Keratinocyte (primary cell): Measurements from ENCODE around the gene KCNQ4. TPM values are rescaled to one million over a fixed set of nuclear protein-coding genes. Genes with fewer than 3 reads are reported as not detected.

ENCODE experiments used
- DNase-seq: peaks from one replicate; pipeline ENCODE4 v3.0.0-alpha.2; 2011; ENCODE audit warnings: low read depth, missing footprints, low spot score
- FAIRE-seq: peaks from 2 replicates; lab custom pipeline; 2011; peaks lifted over from hg19 to GRCh38; lab: Jason Lieb, UNC
- H2AFZ ChIP-seq: 2 replicates; pipeline ENCODE4 v1.6.0; 2012; ENCODE audit warnings: low read length, control low read depth, inconsistent platforms; ENCODE audit not compliant: control insufficient read depth
- H3K27ac ChIP-seq: 2 replicates; pipeline ENCODE4 v1.5.1; 2011; ENCODE audit warnings: low read length; ENCODE audit not compliant: control insufficient read depth, insufficient read depth
- H3K27me3 ChIP-seq: 3 replicates; pipeline ENCODE4 v1.6.0; 2011; ENCODE audit warnings: low read length; ENCODE audit not compliant: control insufficient read depth, insufficient read depth; ENCODE audit errors: extremely low read depth
- H3K36me3 ChIP-seq, 2 experiments: 2 replicates in 1 of 2; 3 replicates in 1 of 2; pipeline ENCODE4 v1.5.1; 2011; ENCODE audit warnings: low read length in 2 of 2, mild to moderate bottlenecking in 1 of 2; ENCODE audit not compliant: control insufficient read depth in 2 of 2, insufficient read depth in 2 of 2; ENCODE audit errors: extremely low read depth in 1 of 2
- H3K4me1 ChIP-seq: 3 replicates; pipeline ENCODE4 v1.5.1; 2011; ENCODE audit warnings: low read length; ENCODE audit not compliant: control insufficient read depth, insufficient read depth; ENCODE audit errors: extremely low read depth
- H3K4me2 ChIP-seq: 3 replicates; pipeline ENCODE4 v1.6.0; 2011; ENCODE audit warnings: low read depth, low read length; ENCODE audit not compliant: control insufficient read depth, insufficient read depth; ENCODE audit errors: extremely low read depth
- H3K4me3 ChIP-seq, 3 experiments: fragments of 200-600 bp in 1 of 3; sonication (generic) in 1 of 3; 2 replicates in 2 of 3; 3 replicates in 1 of 3; pipeline ENCODE4 v1.5.1; 2011 to 2016; ENCODE audit warnings: low read length in 3 of 3, mild to moderate bottlenecking in 3 of 3, control low read depth in 2 of 3, inconsistent platforms in 1 of 3, low read depth in 1 of 3, mixed read lengths in 1 of 3, mixed run types in 1 of 3, moderate library complexity in 1 of 3; ENCODE audit not compliant: control insufficient read depth in 2 of 3, insufficient read depth in 2 of 3; ENCODE audit errors: extremely low read depth in 1 of 3
- H3K79me2 ChIP-seq: 2 replicates; pipeline ENCODE4 v1.6.0; 2012; ENCODE audit warnings: low read length; ENCODE audit not compliant: control insufficient read depth, insufficient read depth
- H3K9ac ChIP-seq: 3 replicates; pipeline ENCODE4 v1.6.0; 2011; ENCODE audit warnings: low read length; ENCODE audit not compliant: control insufficient read depth, insufficient read depth; ENCODE audit errors: extremely low read depth
- H3K9me1 ChIP-seq: 3 replicates; pipeline ENCODE4 v1.6.0; 2011; ENCODE audit warnings: low read length; ENCODE audit not compliant: control insufficient read depth, insufficient read depth; ENCODE audit errors: extremely low read depth
- H3K9me3 ChIP-seq: 2 replicates; pipeline ENCODE4 v1.5.1; 2012; ENCODE audit warnings: low read depth, low read length; ENCODE audit not compliant: control insufficient read depth
- H4K20me1 ChIP-seq: 3 replicates; pipeline ENCODE4 v1.6.0; 2011; ENCODE audit warnings: low read length; ENCODE audit not compliant: control insufficient read depth, insufficient read depth; ENCODE audit errors: extremely low read depth
- CTCF ChIP-seq, 3 experiments: IDR thresholded peaks in 1 of 3; conservative IDR thresholded peaks in 1 of 3; optimal IDR thresholded peaks in 1 of 3; 2 replicates in 2 of 3; 3 replicates in 1 of 3; pipeline versions ENCODE3 to v1.5.1; 2011; ENCODE audit warnings: low read length in 3 of 3, mild to moderate bottlenecking in 3 of 3, moderate library complexity in 2 of 3, control low read depth in 1 of 3, inconsistent platforms in 1 of 3; ENCODE audit not compliant: insufficient read depth in 2 of 3; ENCODE audit errors: extremely low read depth in 1 of 3
- EZH2 ChIP-seq: IDR thresholded peaks from one replicate; pipeline ENCODE4 v1.6.1; 2012; ENCODE audit warnings: inconsistent platforms, mild to moderate bottlenecking, low read length, moderate library complexity
- dilution Hi-C: fragments of 300-500 bp; cut with MboI; formaldehyde crosslinking; loops from one replicate; pipeline ENCODE4 v1.7.0; 2020; ENCODE audit warnings: low sequenced_read_pairs; ENCODE audit not compliant: extremely low pct_ligation_motif_present
- polyA plus RNA-seq, 5 experiments: library from polyadenylated mRNA; depleted of rRNA in 3 of 5; stranded (reverse) in 3 of 5; stranded (forward) in 1 of 5; unstranded in 1 of 5; fragments of >200 nt; gene quantifications; 1 replicate in 1 of 5; 2 replicates in 3 of 5; 3 replicates in 1 of 5; pipeline versions ENCODE4 v1.2.1 to v1.2.3, GENCODE V29; 2011 to 2012; ENCODE audit warnings: missing spikeins in 2 of 5, low read depth in 1 of 5, low replicate concordance in 1 of 5

KCNQ4 gene
- polyA plus RNA-seq, 1 donor (not counting 4 experiments of a cell fraction or from before 2014, with no cell fraction given) = not detected

GRCh38 chr1:40847023-40847745 lies 63.6 kb downstream of the KCNQ4 start:
- no peak overlapping the region for H3K4me2 ChIP-seq
- TF ChIP-seq CTCF (optimal IDR thresholded peaks at IDR 0.05 in 1 of 3, IDR thresholded peaks at IDR 0.05 in 1 of 3, conservative IDR thresholded peaks at IDR 0.05 in 1 of 3; ENCODE audit: extremely low read depth in 1 of 3, insufficient read depth in 2 of 3, low read length in 3 of 3) = no peak
- no peak for TF ChIP-seq EZH2
- H3K27me3 ChIP-seq = peaks cover 4% of the 10 kb centered on the region
- no peak overlapping the region for H3K27ac ChIP-seq
- no peaks in the 10 kb centered on the region for H3K9me3 ChIP-seq
- DNase-seq = no peak
- no peak for FAIRE-seq
- H4K20me1 ChIP-seq = no peaks in the 10 kb centered on the region
- no peak overlapping the region for H3K9ac ChIP-seq
- dilution Hi-C loops = no loop called here
- no peak overlapping the region for H2AFZ ChIP-seq
- no peaks in the 10 kb centered on the region for H3K4me1 ChIP-seq
- no peak overlapping the region for H3K4me3 ChIP-seq
- H3K36me3 ChIP-seq = no peaks in the 10 kb centered on the region
- no peaks in the 10 kb centered on the region for H3K9me1 ChIP-seq
- no peaks in the 10 kb centered on the region for H3K79me2 ChIP-seq

GRCh38 chr1:40848530-40849189 lies 65.1 kb downstream of the KCNQ4 start:
- Histone ChIP-seq H2AFZ (no peak overlapping the region), H3K4me1 (peaks cover 11% of the 10 kb centered on the region), H3K9me3 (no peaks in the 10 kb centered on the region), H3K9me1 (no peaks in the 10 kb centered on the region), H3K79me2 (no peaks in the 10 kb centered on the region), H3K4me2 (no peak overlapping the region), H3K36me3 (no peaks in the 10 kb centered on the region), H4K20me1 (no peaks in the 10 kb centered on the region), H3K4me3 (no peak overlapping the region), H3K27me3 (peaks cover 2% of the 10 kb centered on the region), H3K9ac (no peak overlapping the region), H3K27ac (no peak overlapping the region)
- FAIRE-seq (peak; percentile 80), DNase-seq (peak; percentile 50)
- TF ChIP-seq CTCF (optimal IDR thresholded peaks at IDR 0.05 in 1 of 3, IDR thresholded peaks at IDR 0.05 in 1 of 3, conservative IDR thresholded peaks at IDR 0.05 in 1 of 3; ENCODE audit: extremely low read depth in 1 of 3, insufficient read depth in 2 of 3, low read length in 3 of 3) (peak; percentile 90 to 99 (median 98)), EZH2 (no peak)
- dilution Hi-C loops = no loop called here
